OCI-LY7 (cell line): ENCODE results near the gene EGFR. TPM values are rescaled to one million over a fixed set of nuclear protein-coding genes. Genes with fewer than 3 reads are reported as not detected.

ENCODE experiments used
- BruUV-seq: library from RNA; stranded (reverse); fragments of 400-500 nt; replicated peaks from 2 replicates; lab custom pipeline; 2021; lab: Mats Ljungman, UMichigan
- CTCF ChIA-PET: fragments of 300-600 bp; sonication (Branson Sonifier 250); formaldehyde crosslinking; loops from one replicate; lab custom pipeline; 2022; ENCODE audit warnings: antibody characterized with exemption; ENCODE audit not compliant: unreplicated experiment; lab: Charles Lee
- POLR2A ChIA-PET: fragments of 300-600 bp; sonication (Branson Sonifier 250); formaldehyde crosslinking; loops from one replicate; lab custom pipeline; 2022; ENCODE audit warnings: antibody characterized with exemption; lab: Charles Lee
- DNase-seq: peaks from one replicate; pipeline ENCODE4 v3.0.0-alpha.2; 2015; ENCODE audit warnings: low spot score
- H2AFZ ChIP-seq: fragments of 200-600 bp; sonication (generic), shearing (Covaris generic); 2 replicates; pipeline ENCODE4 v1.6.1; 2014; ENCODE audit warnings: mild to moderate bottlenecking, antibody characterized with exemption, low read length, moderate library complexity
- H3K27ac ChIP-seq: fragments of 200-600 bp; sonication (generic); 2 replicates; pipeline ENCODE4 v1.5.1; 2014; ENCODE audit warnings: mixed run types, low read depth, mild to moderate bottlenecking, moderate library complexity, low read length, inconsistent platforms; ENCODE audit not compliant: poor library complexity, severe bottlenecking
- H3K36me3 ChIP-seq: fragments of 200-600 bp; sonication (generic); 2 replicates; pipeline ENCODE4 v1.6.1; 2014; ENCODE audit warnings: mild to moderate bottlenecking, antibody characterized with exemption, low read length, moderate library complexity, mixed read lengths; ENCODE audit not compliant: insufficient read depth
- H3K4me1 ChIP-seq: fragments of 200-600 bp; sonication (generic); 2 replicates; pipeline ENCODE4 v1.5.1; 2014; ENCODE audit warnings: mild to moderate bottlenecking, low read length; ENCODE audit not compliant: insufficient read depth, poor library complexity, severe bottlenecking
- H3K4me2 ChIP-seq: fragments of 200-600 bp; sonication (generic); 2 replicates; pipeline ENCODE4 v1.6.1; 2014; ENCODE audit warnings: mild to moderate bottlenecking, low read length
- H3K4me3 ChIP-seq: fragments of 200-600 bp; sonication (generic); 2 replicates; pipeline ENCODE4 v1.5.1; 2014; ENCODE audit warnings: mild to moderate bottlenecking, low read depth, low read length; ENCODE audit not compliant: poor library complexity, severe bottlenecking
- H3K79me2 ChIP-seq: fragments of 200-600 bp; sonication (generic); 2 replicates; pipeline ENCODE4 v1.6.1; 2016; ENCODE audit warnings: low read depth, mild to moderate bottlenecking, low read length, moderate library complexity, mixed read lengths; ENCODE audit not compliant: insufficient read depth
- H3K9me2 ChIP-seq: fragments of 200-600 bp; sonication (generic); 2 replicates; pipeline ENCODE4 v1.6.1; 2016; ENCODE audit warnings: mild to moderate bottlenecking, low read length, mixed read lengths; ENCODE audit not compliant: insufficient read depth
- H3K9me3 ChIP-seq: fragments of 200-600 bp; sonication (generic); 2 replicates; pipeline ENCODE4 v1.6.1; 2014; ENCODE audit warnings: mild to moderate bottlenecking, mixed run types, low read length, mixed read lengths
- H4K20me1 ChIP-seq: fragments of 200-600 bp; sonication (generic); 2 replicates; pipeline ENCODE4 v1.6.1; 2014; ENCODE audit warnings: mild to moderate bottlenecking, antibody characterized with exemption, low read length, moderate library complexity, mixed read lengths; ENCODE audit not compliant: insufficient read depth
- EZH2phosphoT487 ChIP-seq: fragments of 200-600 bp; sonication (generic); IDR thresholded peaks from 2 replicates; pipeline ENCODE4 v1.6.1; 2018; ENCODE audit warnings: low read depth, borderline replicate concordance, mild to moderate bottlenecking, mixed run types, antibody characterized with exemption, low read length, moderate library complexity, mixed read lengths
- intact Hi-C: fragments of 100-400 bp; cut with micrococcal nuclease; formaldehyde crosslinking; loops from one replicate; pipeline ENCODE4 v1.10.0; 2022; ENCODE audit not compliant: unreplicated experiment
- total RNA-seq, 2 experiments: library from RNA; depleted of rRNA in 1 of 2; stranded (reverse); fragments of >200 nt in 1 of 2; shearing (Covaris generic) in 1 of 2; gene quantifications; 2 replicates each; pipeline ENCODE4 v1.2.3, GENCODE V29; 2014 to 2022
- TF ChIP-seq, protein P1 (sequence below): fragments of 200-600 bp; sonication (generic); conservative IDR thresholded peaks from 2 replicates; pipeline ENCODE4 v1.5.1; 2014; ENCODE audit warnings: mild to moderate bottlenecking, antibody characterized with exemption, low read length, moderate library complexity, mixed read lengths

EGFR gene
- total RNA-seq, 2 experiments from 2014 or later: 0.27 TPM; not detected in 1

DNA sequence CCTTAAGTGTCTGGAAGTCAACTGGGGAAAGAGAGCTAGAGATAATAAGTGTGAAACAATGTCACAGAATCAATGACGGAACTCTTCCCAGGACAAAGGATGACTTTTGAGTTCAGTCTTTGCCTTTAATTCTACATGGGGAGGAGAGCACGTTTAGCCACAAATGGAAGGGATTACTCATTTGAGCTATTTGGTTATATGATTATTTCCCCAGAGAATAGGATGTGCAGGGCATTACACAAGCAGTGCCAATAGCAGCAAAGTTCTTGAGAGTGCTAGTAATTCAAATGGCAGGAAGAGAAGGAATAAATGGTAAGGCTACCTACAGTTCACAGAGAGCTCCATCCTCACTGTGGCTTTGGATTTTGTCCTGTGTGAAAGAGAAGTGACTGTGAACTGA, 6.0 kb downstream of the EGFR start:
- no peak overlapping the region for H3K27ac ChIP-seq
- intact Hi-C loops: no loop called here
- no peak for DNase-seq
- no peaks in the 10 kb centered on the region for H3K4me1 ChIP-seq
- no TSS peak for BruUV-seq
- no peaks in the 10 kb centered on the region for H3K36me3 ChIP-seq
- H2AFZ ChIP-seq: no peak overlapping the region
- CTCF ChIA-PET: no interaction called here
- no peaks in the 10 kb centered on the region for H3K9me2 ChIP-seq
- TF ChIP-seq EZH2phosphoT487: no peak
- TF ChIP-seq, protein P1, sequence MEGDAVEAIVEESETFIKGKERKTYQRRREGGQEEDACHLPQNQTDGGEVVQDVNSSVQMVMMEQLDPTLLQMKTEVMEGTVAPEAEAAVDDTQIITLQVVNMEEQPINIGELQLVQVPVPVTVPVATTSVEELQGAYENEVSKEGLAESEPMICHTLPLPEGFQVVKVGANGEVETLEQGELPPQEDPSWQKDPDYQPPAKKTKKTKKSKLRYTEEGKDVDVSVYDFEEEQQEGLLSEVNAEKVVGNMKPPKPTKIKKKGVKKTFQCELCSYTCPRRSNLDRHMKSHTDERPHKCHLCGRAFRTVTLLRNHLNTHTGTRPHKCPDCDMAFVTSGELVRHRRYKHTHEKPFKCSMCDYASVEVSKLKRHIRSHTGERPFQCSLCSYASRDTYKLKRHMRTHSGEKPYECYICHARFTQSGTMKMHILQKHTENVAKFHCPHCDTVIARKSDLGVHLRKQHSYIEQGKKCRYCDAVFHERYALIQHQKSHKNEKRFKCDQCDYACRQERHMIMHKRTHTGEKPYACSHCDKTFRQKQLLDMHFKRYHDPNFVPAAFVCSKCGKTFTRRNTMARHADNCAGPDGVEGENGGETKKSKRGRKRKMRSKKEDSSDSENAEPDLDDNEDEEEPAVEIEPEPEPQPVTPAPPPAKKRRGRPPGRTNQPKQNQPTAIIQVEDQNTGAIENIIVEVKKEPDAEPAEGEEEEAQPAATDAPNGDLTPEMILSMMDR: no peak
- no peak overlapping the region for H3K4me3 ChIP-seq
- no peaks in the 10 kb centered on the region for H3K79me2 ChIP-seq
- POLR2A ChIA-PET: no interaction called here
- H3K4me2 ChIP-seq: no peak overlapping the region
- H3K9me3 ChIP-seq: no peaks in the 10 kb centered on the region
- no peaks in the 10 kb centered on the region for H4K20me1 ChIP-seq

DNA sequence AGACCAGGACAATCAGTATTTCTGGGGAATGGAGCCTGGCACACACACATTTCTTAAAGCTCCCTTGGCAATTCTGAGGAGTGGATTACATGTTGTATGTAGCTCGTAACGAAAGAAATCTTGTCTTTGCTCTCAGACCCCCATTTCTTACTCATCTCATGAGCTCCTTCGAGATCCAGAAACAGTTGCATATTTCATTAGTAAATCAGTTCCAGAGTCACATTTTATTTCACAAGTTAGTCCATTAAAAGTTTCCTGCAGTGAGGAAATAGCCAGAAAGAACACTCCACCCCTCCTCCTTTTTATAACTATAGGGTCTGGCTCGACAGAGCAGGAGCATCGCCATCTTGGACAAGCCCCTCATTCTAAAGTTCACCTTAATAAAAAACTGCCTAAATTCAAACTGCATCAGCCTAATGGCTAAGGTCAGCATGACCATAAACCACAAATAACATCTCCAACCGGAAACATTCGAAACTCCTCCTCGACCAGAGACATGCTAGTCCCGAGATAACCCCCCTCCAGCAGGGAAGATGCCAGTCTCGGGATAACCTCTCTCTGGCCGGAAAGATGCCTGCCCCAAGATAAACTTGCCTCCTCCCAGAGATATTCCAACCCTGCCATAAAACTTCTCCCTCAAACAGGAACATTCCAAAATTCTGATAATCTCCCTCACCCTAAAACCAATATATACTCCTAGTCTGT, 7.4 kb downstream of the EGFR start:
- no peaks in the 10 kb centered on the region for H3K9me3 ChIP-seq
- H3K27ac ChIP-seq: no peak overlapping the region
- no peak for DNase-seq
- POLR2A ChIA-PET: no interaction called here
- TF ChIP-seq, protein P1: no peak
- no peak for TF ChIP-seq EZH2phosphoT487
- no peak overlapping the region for H2AFZ ChIP-seq
- no peaks in the 10 kb centered on the region for H3K36me3 ChIP-seq
- no peaks in the 10 kb centered on the region for H4K20me1 ChIP-seq
- H3K4me2 ChIP-seq: no peak overlapping the region
- no peaks in the 10 kb centered on the region for H3K4me1 ChIP-seq
- intact Hi-C loops: no loop called here
- H3K4me3 ChIP-seq: no peak overlapping the region
- no peaks in the 10 kb centered on the region for H3K9me2 ChIP-seq
- CTCF ChIA-PET: no interaction called here
- BruUV-seq: no TSS peak
- H3K79me2 ChIP-seq: no peaks in the 10 kb centered on the region

DNA sequence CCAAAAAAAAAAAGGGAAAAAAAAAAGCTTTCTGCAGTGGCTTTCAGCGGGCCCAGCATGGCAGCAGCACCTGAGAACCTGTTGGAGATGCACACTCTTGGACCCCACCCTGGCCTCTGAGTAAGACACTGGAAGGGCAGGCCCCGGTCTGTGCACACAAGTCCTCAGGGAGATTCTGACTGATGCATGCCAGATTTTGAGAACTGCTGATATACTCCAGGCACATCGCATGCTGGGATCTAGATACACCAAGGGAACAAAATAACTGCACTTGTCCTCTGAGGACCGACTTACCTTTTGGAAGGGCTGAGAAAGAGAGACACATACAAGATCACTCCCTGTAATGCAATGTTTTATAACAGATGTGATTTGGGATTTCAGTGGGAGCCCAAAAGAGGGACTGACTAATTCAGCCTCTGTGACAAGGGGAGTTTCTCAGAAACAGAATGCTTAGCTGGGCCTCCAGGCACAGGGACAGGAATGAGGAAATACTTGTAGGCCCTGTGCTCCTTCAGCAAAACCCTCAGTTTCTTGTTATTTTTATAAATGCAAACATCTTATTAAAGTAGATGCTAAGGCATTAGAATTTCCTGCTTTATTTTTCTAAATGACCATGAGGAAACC, 8.2 kb downstream of the EGFR start:
- Histone ChIP-seq H4K20me1 (no peaks in the 10 kb centered on the region), H3K9me3 (no peaks in the 10 kb centered on the region), H3K4me1 (no peaks in the 10 kb centered on the region), H3K4me3 (no peak overlapping the region), H3K79me2 (no peaks in the 10 kb centered on the region), H3K27ac (no peak overlapping the region), H2AFZ (no peak overlapping the region), H3K4me2 (no peak overlapping the region), H3K36me3 (no peaks in the 10 kb centered on the region), H3K9me2 (no peaks in the 10 kb centered on the region)
- ChIA-PET CTCF (no interaction called here), POLR2A (no interaction called here)
- no peak for TF ChIP-seq EZH2phosphoT487
- TF ChIP-seq, protein P1: no peak
- no peak for DNase-seq
- no TSS peak for BruUV-seq
- intact Hi-C loops: no loop called here
